IMR-90 (cell line): ENCODE data around the gene TIMM50. TPM values are rescaled to one million over a fixed set of nuclear protein-coding genes. Genes with fewer than 3 reads are reported as not detected.
A peak's percentile ranks its signal among the peaks of the same experiment; 100 is the strongest.

Experiments
- ATAC-seq: fragments of 200-7000 bp; cut with Tn5 transposase; 2 replicates; pipeline ENCODE4 v1.9.1; 2020; ENCODE audit warnings: low read depth, mild to moderate bottlenecking, moderate library complexity
- BruUV-seq: library from RNA; stranded (reverse); fragments of 400-500 nt; replicated peaks from 2 replicates; lab custom pipeline; 2021; lab: Mats Ljungman, UMichigan
- CTCF ChIA-PET: fragments of 300-600 bp; formaldehyde crosslinking; extraction: SDS; loops from one replicate; lab custom pipeline; 2021; ENCODE audit warnings: antibody characterized with exemption; lab: Yijun Ruan, JAX
- POLR2A ChIA-PET: fragments of 300-600 bp; sonication (Branson Sonifier 250); formaldehyde crosslinking; loops from one replicate; lab custom pipeline; 2022; ENCODE audit warnings: antibody characterized with exemption; ENCODE audit not compliant: unreplicated experiment; lab: Charles Lee
- DNase-seq: peaks from one replicate; pipeline ENCODE4 v3.0.0; 2013
- H2AFZ ChIP-seq: replicated peaks from 2 replicates; pipeline ENCODE3; 2013; ENCODE audit warnings: low read length, mild to moderate bottlenecking; ENCODE audit not compliant: poor library complexity
- H2AK5ac ChIP-seq: 2 replicates; pipeline ENCODE4 v1.6.1; 2013; ENCODE audit warnings: low read depth, low read length, inconsistent platforms
- H2AK9ac ChIP-seq: replicated peaks from 2 replicates; pipeline ENCODE3; 2013; ENCODE audit warnings: mild to moderate bottlenecking, low read depth, low read length, moderate library complexity; ENCODE audit not compliant: poor library complexity
- H2BK120ac ChIP-seq: 2 replicates; pipeline ENCODE4 v1.6.1; 2013; ENCODE audit warnings: low read depth, low read length, inconsistent platforms
- H2BK15ac ChIP-seq: 3 replicates; pipeline ENCODE4 v1.6.1; 2013; ENCODE audit warnings: low read depth, low read length, inconsistent platforms
- H2BK20ac ChIP-seq: 2 replicates; pipeline ENCODE4 v1.6.1; 2013; ENCODE audit warnings: low read depth, mild to moderate bottlenecking, inconsistent platforms, low read length, moderate library complexity
- H2BK5ac ChIP-seq: 2 replicates; pipeline ENCODE4 v1.6.1; 2013; ENCODE audit warnings: mild to moderate bottlenecking, low read depth, low read length, inconsistent platforms; ENCODE audit not compliant: poor library complexity, severe bottlenecking
- H3K14ac ChIP-seq: replicated peaks from 2 replicates; pipeline ENCODE4 v1.6.1; 2013; ENCODE audit warnings: low read depth, low read length, inconsistent platforms
- H3K18ac ChIP-seq: 2 replicates; pipeline ENCODE4 v1.6.1; 2013; ENCODE audit warnings: low read depth, low read length, control low read depth
- H3K23ac ChIP-seq: 2 replicates; pipeline ENCODE4 v1.6.1; 2013; ENCODE audit warnings: low read depth, low read length, inconsistent platforms
- H3K27ac ChIP-seq: 2 replicates; pipeline ENCODE4 v1.5.1; 2013; ENCODE audit warnings: mild to moderate bottlenecking, control low read depth, low read length; ENCODE audit not compliant: insufficient read depth
- H3K27me3 ChIP-seq: 2 replicates; pipeline ENCODE4 v1.6.1; 2013; ENCODE audit warnings: low read length; ENCODE audit not compliant: control insufficient read depth, insufficient read depth
- H3K36me3 ChIP-seq: 2 replicates; pipeline ENCODE4 v1.6.1; 2013; ENCODE audit warnings: low read length, mixed read lengths; ENCODE audit not compliant: control insufficient read depth, insufficient read depth
- H3K4ac ChIP-seq: 2 replicates; pipeline ENCODE4 v1.6.1; 2013; ENCODE audit warnings: low read depth, low read length, inconsistent platforms
- H3K4me1 ChIP-seq: 2 replicates; pipeline ENCODE4 v1.6.1; 2013; ENCODE audit warnings: low read length, mixed read lengths; ENCODE audit not compliant: control insufficient read depth, insufficient read depth
- H3K4me2 ChIP-seq: 2 replicates; pipeline ENCODE4 v1.6.1; 2013; ENCODE audit warnings: low read depth, mild to moderate bottlenecking, control low read depth, low read length, moderate library complexity
- H3K4me3 ChIP-seq: 2 replicates; pipeline ENCODE4 v1.5.1; 2013; ENCODE audit warnings: low read depth, mild to moderate bottlenecking, control low read depth, low read length, moderate library complexity; ENCODE audit not compliant: insufficient read depth
- H3K56ac ChIP-seq: 2 replicates; pipeline ENCODE4 v1.6.1; 2013; ENCODE audit warnings: low read length, inconsistent platforms; ENCODE audit not compliant: insufficient read depth; ENCODE audit errors: extremely low read depth
- H3K79me1 ChIP-seq, 2 experiments: 2 replicates each; pipeline ENCODE4 v1.6.1; 2013; ENCODE audit warnings: low read length in 2 of 2, inconsistent platforms in 1 of 2, low read depth in 1 of 2
- H3K9ac ChIP-seq: 2 replicates; pipeline ENCODE4 v1.6.1; 2013; ENCODE audit warnings: low read depth, low read length, control low read depth
- H3K9me1 ChIP-seq: 2 replicates; pipeline ENCODE4 v1.6.1; 2013; ENCODE audit warnings: low read length, inconsistent platforms; ENCODE audit not compliant: insufficient read depth
- H3K9me3 ChIP-seq: 2 replicates; pipeline ENCODE4 v1.6.1; 2013; ENCODE audit warnings: low read length; ENCODE audit not compliant: control insufficient read depth, insufficient read depth
- H4K20me1 ChIP-seq: 2 replicates; pipeline ENCODE4 v1.6.1; 2013; ENCODE audit warnings: low read length, inconsistent platforms; ENCODE audit not compliant: insufficient read depth
- H4K5ac ChIP-seq: 2 replicates; pipeline ENCODE4 v1.6.1; 2013; ENCODE audit warnings: mild to moderate bottlenecking, low read depth, low read length, control low read depth
- H4K8ac ChIP-seq, 2 experiments: 2 replicates each; pipeline ENCODE4 v1.6.1; 2013; ENCODE audit warnings: low read depth in 2 of 2, low read length in 2 of 2, control low read depth in 1 of 2, inconsistent platforms in 1 of 2
- H4K91ac ChIP-seq: 2 replicates; pipeline ENCODE4 v1.6.1; 2013; ENCODE audit warnings: low read depth, low read length, inconsistent platforms; ENCODE audit not compliant: insufficient read depth
- CHD1 ChIP-seq: IDR thresholded peaks from 2 replicates; pipeline ENCODE4 v1.6.1; 2012; ENCODE audit warnings: low read depth, low read length, improper control_type of control experiment
- FOS ChIP-seq: fragments of 150-350 bp; IDR thresholded peaks from 2 replicates; pipeline ENCODE4 v1.6.1; 2016; ENCODE audit warnings: low read depth, low read length
- MAFK ChIP-seq: IDR thresholded peaks from 2 replicates; pipeline ENCODE4 v1.6.1; 2012; ENCODE audit warnings: low read depth, low read length, improper control_type of control experiment
- MXI1 ChIP-seq: IDR thresholded peaks from 2 replicates; pipeline ENCODE4 v1.6.1; 2012; ENCODE audit warnings: low read depth, mild to moderate bottlenecking, low read length, moderate library complexity, borderline replicate concordance
- NFE2L2 ChIP-seq: fragments of 150-350 bp; IDR thresholded peaks from 2 replicates; pipeline ENCODE4 v1.6.1; 2016; ENCODE audit warnings: low read depth, mild to moderate bottlenecking, low read length
- POLR2A ChIP-seq: IDR thresholded peaks from 2 replicates; pipeline ENCODE4 v1.6.1; 2012; ENCODE audit warnings: mild to moderate bottlenecking, low read depth, low read length
- RAD21 ChIP-seq: IDR thresholded peaks from 2 replicates; pipeline ENCODE4 v1.6.1; 2012; ENCODE audit warnings: low read length, improper control_type of control experiment
- RFX5 ChIP-seq: IDR thresholded peaks from 2 replicates; pipeline ENCODE4 v1.8.0; 2012; ENCODE audit warnings: low read depth, mild to moderate bottlenecking, low read length, moderate library complexity
- SMC3 ChIP-seq: fragments of 150-350 bp; IDR thresholded peaks from 2 replicates; pipeline ENCODE4 v1.6.1; 2016; ENCODE audit warnings: low read depth, mild to moderate bottlenecking, antibody characterized with exemption, low read length, moderate library complexity
- USF2 ChIP-seq: fragments of 150-350 bp; IDR thresholded peaks from 2 replicates; pipeline ENCODE4 v1.6.1; 2017; ENCODE audit warnings: mild to moderate bottlenecking, antibody characterized with exemption, low read length, low read depth
- WGBS, 2 experiments: methylation state at CpG; one replicate each; pipeline versions ENCODE4 v1.1.5 to v1.1.7; 2013; ENCODE audit warnings: missing lambda C conversion rate in 2 of 2; ENCODE audit not compliant: insufficient read length in 1 of 2; ENCODE audit errors: extremely low coverage in 2 of 2; 5-methylcytosine and 5-hydroxymethylcytosine counted together
- dilution Hi-C: fragments of 300-500 bp; cut with HindIII; formaldehyde crosslinking; loops from one replicate; pipeline ENCODE4 v1.14.3; 2018; ENCODE audit warnings: low sequenced_read_pairs; ENCODE audit not compliant: unreplicated experiment
- in situ Hi-C: fragments of 300-500 bp; cut with MboI; formaldehyde crosslinking; loops from 3 replicates; pipeline ENCODE4 v1.14.3; 2019; ENCODE audit warnings: low sequenced_read_pairs, inconsistent platforms, mixed read lengths
- intact Hi-C: fragments of 100-400 bp; cut with micrococcal nuclease; formaldehyde crosslinking; loops from 2 replicates; pipeline ENCODE4 v1.10.0; 2022
- polyA plus RNA-seq, 3 experiments: library from polyadenylated mRNA; depleted of rRNA; stranded (reverse); fragments of >200 nt; gene quantifications; 2 replicates each; pipeline ENCODE4 v1.2.3, GENCODE V29; 2012; ENCODE audit warnings: low replicate concordance in 1 of 3
- total RNA-seq: library from RNA; depleted of rRNA; stranded (reverse); fragments of >200 nt; gene quantifications from 2 replicates; pipeline ENCODE4 v1.2.3, GENCODE V29; 2012
- TF ChIP-seq, protein P1 (sequence below): conservative IDR thresholded peaks from 2 replicates; pipeline ENCODE4 v1.5.1; 2012; ENCODE audit warnings: mild to moderate bottlenecking, low read depth, low read length, improper control_type of control experiment

Gene TIMM50
- total and polyA plus RNA-seq, 2 of the 4 experiments (the other 2 are of a cell fraction): 52.0 to 76.8 TPM

GRCh38 chr19:39532233-39533002 lies 51.8 kb downstream of the TIMM50 start, which contains the start of gene EID2B:
Gene EID2B, minus strand, starts transcription at chr19:39532852. Its CDS starts 50 bp downstream, at chr19:39532802.
- Histone ChIP-seq H2BK20ac (no peak within 1 kb of the TSS), H3K27ac (peak within 1 kb of the TSS; percentile 51), H3K9me1 (no peaks in the 10 kb centered on the region), H3K79me1 (peaks cover 7 to 35% of the 10 kb centered on the region in 2 experiments; a peak in 2 of 4 replicates), H3K14ac (peak within 1 kb of the TSS; percentile 87), H3K9me3 (no peaks in the 10 kb centered on the region), H2BK5ac (peak within 1 kb of the TSS; percentile 68), H3K23ac (peak within 1 kb of the TSS; percentile 94), H3K36me3 (no peaks in the 10 kb centered on the region; the same call in 1 of the 2 replicates), H3K56ac (peak within 1 kb of the TSS; percentile 54), H3K27me3 (no peaks in the 10 kb centered on the region), H3K4me3 (peak within 1 kb of the TSS; percentile 65), H4K5ac (peak within 1 kb of the TSS; percentile 56), H3K18ac (0 out of 2 replicates have a peak within 1 kb of the TSS, but pooled peaks have one; percentile 9), H3K4ac (peak within 1 kb of the TSS; percentile 68), H2AFZ (peak within 1 kb of the TSS; percentile 97), H3K4me1 (no peaks in the 10 kb centered on the region), H3K4me2 (peak within 1 kb of the TSS; percentile 95), H2BK120ac (no peak within 1 kb of the TSS), H4K20me1 (no peaks in the 10 kb centered on the region), H2AK5ac (peak within 1 kb of the TSS; percentile 72), H4K8ac (peak within 1 kb of the TSS; percentile 0 to 79; a peak in 3 of 4 replicates), H4K91ac (peak within 1 kb of the TSS; percentile 26; the same call in 1 of the 2 replicates), H3K9ac (peak within 1 kb of the TSS; percentile 94), H2AK9ac (peak within 1 kb of the TSS; percentile 81), H2BK15ac (no peak within 1 kb of the TSS)
- 1% methylated on average over 37 of the region's 65 CpGs; no CpG with 5 or more reads in 1 of the 2 experiments for WGBS, 2 experiments
- ATAC-seq (peak; percentile 95), DNase-seq (peak; percentile 95)
- ChIA-PET POLR2A (interaction anchor here (0.5 to 0.8 kb wide), 2 partner anchors 87 to 97 kb away, joined by 3 to 14 read pairs; partner anchors contain the start of genes RPS16 and SUPT5H), CTCF (interaction anchor here (0.7 to 1.6 kb wide), 8 partner anchors 14 to 94 kb away, joined by 3 to 10 read pairs (median 4); no protein-coding TSS in a partner anchor)
- in situ Hi-C loops: no loop called here
- TF ChIP-seq MAFK: no peak
- TF ChIP-seq FOS: no peak
- TF ChIP-seq, protein P1, sequence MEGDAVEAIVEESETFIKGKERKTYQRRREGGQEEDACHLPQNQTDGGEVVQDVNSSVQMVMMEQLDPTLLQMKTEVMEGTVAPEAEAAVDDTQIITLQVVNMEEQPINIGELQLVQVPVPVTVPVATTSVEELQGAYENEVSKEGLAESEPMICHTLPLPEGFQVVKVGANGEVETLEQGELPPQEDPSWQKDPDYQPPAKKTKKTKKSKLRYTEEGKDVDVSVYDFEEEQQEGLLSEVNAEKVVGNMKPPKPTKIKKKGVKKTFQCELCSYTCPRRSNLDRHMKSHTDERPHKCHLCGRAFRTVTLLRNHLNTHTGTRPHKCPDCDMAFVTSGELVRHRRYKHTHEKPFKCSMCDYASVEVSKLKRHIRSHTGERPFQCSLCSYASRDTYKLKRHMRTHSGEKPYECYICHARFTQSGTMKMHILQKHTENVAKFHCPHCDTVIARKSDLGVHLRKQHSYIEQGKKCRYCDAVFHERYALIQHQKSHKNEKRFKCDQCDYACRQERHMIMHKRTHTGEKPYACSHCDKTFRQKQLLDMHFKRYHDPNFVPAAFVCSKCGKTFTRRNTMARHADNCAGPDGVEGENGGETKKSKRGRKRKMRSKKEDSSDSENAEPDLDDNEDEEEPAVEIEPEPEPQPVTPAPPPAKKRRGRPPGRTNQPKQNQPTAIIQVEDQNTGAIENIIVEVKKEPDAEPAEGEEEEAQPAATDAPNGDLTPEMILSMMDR: peak; percentile 99
- TF ChIP-seq RFX5: no peak
- peak; percentile 30 for TF ChIP-seq POLR2A
- no peak for TF ChIP-seq USF2
- TF ChIP-seq NFE2L2: no peak
- no peak for TF ChIP-seq CHD1
- peak; percentile 100 for TF ChIP-seq RAD21
- peak; percentile 65 for TF ChIP-seq SMC3
- TF ChIP-seq MXI1: no peak
- intact Hi-C loops: loop anchor here (1.0 to 5.0 kb wide), 6 partner anchors 35 to 135 kb away; partner anchors contain the start of genes DLL3 and TIMM50
- dilution Hi-C loops: no loop called here
- BruUV-seq: TSS peak; percentile 69
